ENCODE results near the gene LRRC15. TPM values are rescaled to one million over a fixed set of nuclear protein-coding genes. Genes with fewer than 3 reads are reported as not detected.

Gene LRRC15
- total RNA-seq, 1 experiment from 2014 or later, result 0.36 TPM

DNA sequence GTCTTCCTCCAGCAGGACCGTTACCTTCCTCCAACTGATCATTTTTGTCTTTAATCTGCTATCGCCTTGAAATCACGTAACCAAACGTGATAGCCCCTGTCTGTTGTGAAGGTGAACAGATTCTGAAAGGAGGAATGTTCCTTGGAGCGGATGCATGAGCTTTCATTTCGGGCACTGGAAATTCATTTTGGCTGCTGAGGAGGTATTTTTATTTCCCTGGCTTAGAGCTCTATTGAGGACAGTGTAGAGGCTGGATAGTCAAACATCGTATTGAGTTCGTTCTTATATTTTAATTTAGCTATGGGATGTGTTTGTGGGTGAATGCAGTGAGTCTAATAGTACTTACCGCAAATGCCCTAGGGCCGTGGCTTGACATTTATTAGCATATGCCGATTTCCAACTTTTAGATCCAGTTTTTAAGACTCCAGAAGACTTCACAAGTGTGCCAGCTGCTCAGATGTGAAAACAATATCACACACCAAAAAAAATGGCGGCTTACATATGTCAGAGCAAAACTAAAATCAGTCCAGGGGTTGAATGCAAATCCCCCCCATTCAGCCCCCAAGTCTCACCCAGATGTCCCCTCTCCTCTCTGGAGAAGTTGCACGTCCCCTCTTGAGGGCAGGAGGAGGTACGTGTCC, 40.5 kb downstream of the LRRC15 start:
- CTCF ChIA-PET, result no interaction called here
- ATAC-seq, result no peak
- Histone ChIP-seq H3K27ac (ENCODE audit: low read length) (no peak overlapping the region), H3K4me1 (ENCODE audit: insufficient read depth, low read length) (peaks cover 45% of the 10 kb centered on the region), H2AFZ (ENCODE audit: low read length) (no peak overlapping the region), H3K9me2 (replicated peaks; ENCODE audit: low read length) (no peaks in the 10 kb centered on the region), H3K27me3 (ENCODE audit: low read length) (no peaks in the 10 kb centered on the region), H4K20me1 (ENCODE audit: low read length) (no peaks in the 10 kb centered on the region), H3F3A (ENCODE audit: low read length, unreplicated experiment) (peaks cover 10% of the 10 kb centered on the region), H3K4me2 (ENCODE audit: low read length) (no peak overlapping the region), H3K36me3 (ENCODE audit: low read depth, low read length) (no peaks in the 10 kb centered on the region), H3K9ac (ENCODE audit: low read length) (no peak overlapping the region), H3K9me3 (ENCODE audit: low read length) (no peaks in the 10 kb centered on the region), H3K4me3 (ENCODE audit: low read length) (no peak overlapping the region), H3K79me2 (ENCODE audit: low read length) (no peaks in the 10 kb centered on the region)
- TF ChIP-seq EZH2 (IDR thresholded peaks at IDR 0.05; ENCODE audit: low read length, unreplicated experiment), result no peak
- TF ChIP-seq EZH2phosphoT487 (IDR thresholded peaks at IDR 0.05; ENCODE audit: borderline replicate concordance, low read length), result no peak
- TF ChIP-seq, protein P1, sequence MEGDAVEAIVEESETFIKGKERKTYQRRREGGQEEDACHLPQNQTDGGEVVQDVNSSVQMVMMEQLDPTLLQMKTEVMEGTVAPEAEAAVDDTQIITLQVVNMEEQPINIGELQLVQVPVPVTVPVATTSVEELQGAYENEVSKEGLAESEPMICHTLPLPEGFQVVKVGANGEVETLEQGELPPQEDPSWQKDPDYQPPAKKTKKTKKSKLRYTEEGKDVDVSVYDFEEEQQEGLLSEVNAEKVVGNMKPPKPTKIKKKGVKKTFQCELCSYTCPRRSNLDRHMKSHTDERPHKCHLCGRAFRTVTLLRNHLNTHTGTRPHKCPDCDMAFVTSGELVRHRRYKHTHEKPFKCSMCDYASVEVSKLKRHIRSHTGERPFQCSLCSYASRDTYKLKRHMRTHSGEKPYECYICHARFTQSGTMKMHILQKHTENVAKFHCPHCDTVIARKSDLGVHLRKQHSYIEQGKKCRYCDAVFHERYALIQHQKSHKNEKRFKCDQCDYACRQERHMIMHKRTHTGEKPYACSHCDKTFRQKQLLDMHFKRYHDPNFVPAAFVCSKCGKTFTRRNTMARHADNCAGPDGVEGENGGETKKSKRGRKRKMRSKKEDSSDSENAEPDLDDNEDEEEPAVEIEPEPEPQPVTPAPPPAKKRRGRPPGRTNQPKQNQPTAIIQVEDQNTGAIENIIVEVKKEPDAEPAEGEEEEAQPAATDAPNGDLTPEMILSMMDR (conservative IDR thresholded peaks at IDR 0.05; ENCODE audit: low read depth, low read length), result no peak
- POLR2A ChIA-PET (ENCODE audit: unreplicated experiment), result interaction anchor here (0.6 kb wide), 1 partner anchor 53 kb away, joined by 5 read pairs; no protein-coding TSS in a partner anchor
- no peak for DNase-seq
- BruUV-seq (replicated peaks), result no TSS peak
- intact Hi-C loops (cut with micrococcal nuclease), result no loop called here

DNA sequence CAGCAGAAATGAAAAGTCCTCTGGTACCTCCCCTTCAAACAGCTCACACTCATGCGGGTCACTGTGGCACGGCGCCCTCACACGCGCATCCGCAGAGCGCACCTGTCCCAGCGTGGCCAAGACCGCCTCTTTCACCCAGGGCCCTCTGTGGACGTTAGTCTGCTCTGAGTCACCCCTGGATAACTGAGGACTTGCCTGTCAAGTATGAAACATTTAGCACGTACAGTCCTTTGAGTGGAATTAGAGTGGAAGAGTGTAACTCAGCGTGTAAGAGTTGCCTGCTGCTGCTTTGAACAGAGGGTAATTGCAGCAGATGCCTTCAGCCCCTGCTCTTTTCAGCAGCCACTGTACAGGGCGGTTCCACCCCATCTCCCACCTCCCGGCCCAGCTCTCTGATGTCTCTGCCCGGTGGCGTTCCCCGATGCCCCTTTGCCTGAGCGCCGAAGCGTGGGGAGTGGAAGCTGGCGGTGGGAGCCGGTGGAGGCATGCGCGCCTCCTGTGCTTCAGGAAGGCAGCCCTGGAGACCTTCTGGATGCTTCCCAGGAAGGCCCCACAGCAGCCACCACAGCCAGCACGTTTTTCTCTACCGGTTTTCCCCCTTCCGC, 41.4 kb downstream of the LRRC15 start:
- no peaks in the 10 kb centered on the region for H3K27me3 ChIP-seq (ENCODE audit: low read length)
- TF ChIP-seq, protein P1 (conservative IDR thresholded peaks at IDR 0.05; ENCODE audit: low read depth, low read length), result no peak
- TF ChIP-seq EZH2 (IDR thresholded peaks at IDR 0.05; ENCODE audit: low read length, unreplicated experiment), result no peak
- peaks cover 10% of the 10 kb centered on the region for H3F3A ChIP-seq (ENCODE audit: low read length, unreplicated experiment)
- CTCF ChIA-PET, result no interaction called here
- no peaks in the 10 kb centered on the region for H3K9me3 ChIP-seq (ENCODE audit: low read length)
- H3K27ac ChIP-seq (ENCODE audit: low read length), result no peak overlapping the region
- intact Hi-C loops (cut with micrococcal nuclease), result no loop called here
- peaks cover 46% of the 10 kb centered on the region for H3K4me1 ChIP-seq (ENCODE audit: insufficient read depth, low read length)
- no peak overlapping the region for H3K4me3 ChIP-seq (ENCODE audit: low read length)
- H4K20me1 ChIP-seq (ENCODE audit: low read length), result no peaks in the 10 kb centered on the region
- H3K9me2 ChIP-seq (replicated peaks; ENCODE audit: low read length), result no peaks in the 10 kb centered on the region
- no TSS peak for BruUV-seq (replicated peaks)
- no peak overlapping the region for H3K4me2 ChIP-seq (ENCODE audit: low read length)
- H3K9ac ChIP-seq (ENCODE audit: low read length), result no peak overlapping the region
- H3K36me3 ChIP-seq (ENCODE audit: low read depth, low read length), result no peaks in the 10 kb centered on the region
- H2AFZ ChIP-seq (ENCODE audit: low read length), result no peak overlapping the region
- peak; percentile 71 for DNase-seq
- H3K79me2 ChIP-seq (ENCODE audit: low read length), result no peaks in the 10 kb centered on the region
- POLR2A ChIA-PET (ENCODE audit: unreplicated experiment), result no interaction called here
- no peak for ATAC-seq

All from PC-3 (cell line).